NCI-H187 treated with DMSO at 0.1 percent for 48 hours (cell line): ENCODE data around the gene KRT79.
"Not testable (repeated sequence)": the region's sequence is repeated elsewhere in the genome, so short reads cannot be mapped to it uniquely, and the experiment has no call there.

ENCODE experiments used
- DNase-seq: peaks from one replicate; lab custom pipeline; 2025; lab: John Stamatoyannopoulos, UW

The KRT79 gene

DNA sequence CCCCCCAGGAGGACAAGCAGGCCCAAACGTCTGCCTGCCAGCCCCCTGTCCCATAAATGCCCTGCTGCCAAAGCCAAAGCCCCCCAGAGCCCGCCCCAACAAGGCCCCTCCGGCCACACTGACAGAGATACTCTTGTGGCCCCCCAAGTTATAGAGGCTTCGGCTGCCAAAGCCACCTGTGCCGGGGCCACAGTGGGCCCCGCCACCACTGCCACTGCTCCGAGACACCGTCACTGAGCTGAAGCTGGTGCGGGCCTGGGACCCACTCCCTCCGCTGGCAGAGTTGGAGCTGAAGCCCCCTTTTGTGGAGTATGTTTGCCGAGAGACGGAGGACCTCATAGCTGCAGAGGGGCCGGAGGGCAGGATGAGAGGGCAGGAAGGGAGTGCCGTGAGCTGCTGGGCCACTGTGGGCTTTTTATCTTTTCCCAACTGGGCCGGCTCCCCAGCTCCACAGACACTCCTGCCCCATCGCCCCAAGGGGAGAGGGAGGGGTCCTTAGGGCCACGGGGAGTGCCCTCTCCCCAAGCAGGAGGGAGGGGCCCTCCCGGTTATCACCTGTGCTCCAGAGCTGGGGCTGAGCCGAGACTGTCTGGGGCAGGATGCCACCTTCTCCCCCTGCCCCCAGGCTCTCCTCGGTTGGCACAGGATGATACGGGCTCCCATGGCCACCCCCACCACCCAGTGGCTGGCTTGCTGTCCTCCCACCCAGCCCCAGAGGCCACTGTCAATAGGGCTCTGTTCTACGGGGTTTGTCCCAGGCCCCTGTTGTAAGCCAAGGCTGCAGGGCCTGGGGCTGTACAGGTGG lies at the start of gene KRT79:
KRT79 (minus strand) TSS at position 390 of the 805 bp plus-strand sequence; CDS start at position 339, 51 bp downstream.
- DNase-seq, result no peak

DNA sequence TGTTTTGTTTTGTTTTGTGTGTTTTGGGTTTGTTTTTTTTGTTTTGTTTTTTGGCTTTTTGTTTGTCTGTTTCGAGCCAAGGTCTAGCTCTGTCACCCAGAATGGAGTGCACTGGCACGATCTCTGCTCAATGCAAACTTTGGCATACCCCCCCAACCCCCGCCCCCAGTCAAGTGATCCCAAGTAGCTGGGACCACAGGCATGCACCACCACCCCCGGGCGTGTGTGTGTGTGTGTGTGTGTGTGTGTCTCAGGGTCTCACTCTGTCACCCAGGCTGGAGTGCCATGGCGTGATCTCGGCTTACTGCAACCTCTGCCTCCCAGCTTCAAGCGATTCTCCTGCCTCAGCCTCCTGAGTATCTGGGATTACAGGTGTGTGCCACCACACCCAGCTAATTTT lies 46.4 kb upstream of the KRT79 start:
- not testable (repeated sequence) for DNase-seq

DNA sequence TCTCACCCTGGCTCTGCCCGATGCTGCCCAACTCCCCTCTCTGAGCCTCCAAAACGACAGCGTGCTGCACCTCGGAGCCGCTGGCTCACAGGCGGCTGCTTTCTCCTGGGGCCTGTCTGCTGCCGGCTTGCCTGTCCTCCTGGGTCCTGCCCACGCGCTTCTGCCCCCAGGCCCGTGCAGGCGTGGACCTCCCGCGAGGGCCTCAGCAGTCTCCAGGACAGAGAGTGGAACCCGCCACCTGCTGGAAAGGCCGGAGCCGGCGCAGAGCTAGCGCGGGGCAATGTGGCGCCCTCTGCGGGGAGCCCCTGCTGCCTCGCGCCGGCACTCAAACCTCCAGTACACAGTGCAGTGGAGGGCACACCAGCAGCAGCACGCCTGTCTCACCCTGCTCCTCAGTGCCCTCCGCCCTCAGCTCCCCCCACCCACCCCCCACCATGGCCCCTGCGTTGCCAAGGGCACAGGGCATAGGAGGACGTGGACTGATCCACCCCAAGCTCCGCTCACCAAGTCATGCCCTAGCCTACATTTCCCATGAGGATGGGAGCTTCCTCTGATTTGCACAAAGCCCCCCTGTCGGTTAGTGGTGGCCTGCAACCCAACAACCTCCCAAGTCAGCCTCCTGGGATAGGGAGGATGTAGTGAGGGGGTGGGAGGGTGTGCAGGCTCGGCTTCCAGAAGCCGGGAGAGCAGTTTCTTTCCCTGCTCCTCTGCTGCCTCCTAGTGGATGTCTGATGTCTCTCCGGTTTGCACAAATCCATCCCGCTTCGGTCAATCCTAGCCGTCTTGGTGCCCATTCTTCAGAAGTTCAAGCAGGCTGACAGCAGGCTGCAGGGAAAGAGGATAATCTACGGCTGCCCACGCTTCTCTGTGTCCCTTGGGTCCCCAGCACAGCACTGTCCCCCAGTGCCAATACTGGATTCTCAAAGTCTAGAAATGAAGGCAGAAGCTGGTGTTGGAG lies 45.6 kb upstream of the KRT79 start:
- DNase-seq, result peak; percentile 59

GRCh38 chr12:52878507-52879393 lies 44.6 kb upstream of the KRT79 start:
- no peak for DNase-seq

GRCh38 chr12:52877242-52877641 lies 43.1 kb upstream of the KRT79 start:
- no peak for DNase-seq

- no peak for DNase-seq
These were observed 42.3 kb upstream of the KRT79 start for GRCh38 chr12:52876372-52876771.

GRCh38 chr12:52874573-52875435 lies 40.7 kb upstream of the KRT79 start:
- no peak for DNase-seq

- no peak for DNase-seq
These were observed 39.9 kb upstream of the KRT79 start for GRCh38 chr12:52873832-52874572.

DNA sequence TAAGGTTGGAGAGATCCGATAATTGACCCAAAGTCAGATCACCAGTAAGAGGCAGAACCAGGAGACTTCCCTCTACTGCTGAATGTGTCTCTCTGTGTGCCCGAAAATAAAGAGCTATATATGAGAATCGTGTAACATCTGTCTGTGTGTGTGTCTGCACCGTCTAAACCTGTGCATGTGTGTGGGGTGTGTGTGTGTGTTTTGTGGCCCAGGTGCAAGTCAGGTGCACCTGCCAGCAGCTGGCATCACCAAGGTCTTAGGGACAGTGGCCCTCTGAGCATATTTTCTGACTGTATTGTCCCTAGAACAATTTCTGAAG lies 39.4 kb upstream of the KRT79 start:
- no peak for DNase-seq

DNA sequence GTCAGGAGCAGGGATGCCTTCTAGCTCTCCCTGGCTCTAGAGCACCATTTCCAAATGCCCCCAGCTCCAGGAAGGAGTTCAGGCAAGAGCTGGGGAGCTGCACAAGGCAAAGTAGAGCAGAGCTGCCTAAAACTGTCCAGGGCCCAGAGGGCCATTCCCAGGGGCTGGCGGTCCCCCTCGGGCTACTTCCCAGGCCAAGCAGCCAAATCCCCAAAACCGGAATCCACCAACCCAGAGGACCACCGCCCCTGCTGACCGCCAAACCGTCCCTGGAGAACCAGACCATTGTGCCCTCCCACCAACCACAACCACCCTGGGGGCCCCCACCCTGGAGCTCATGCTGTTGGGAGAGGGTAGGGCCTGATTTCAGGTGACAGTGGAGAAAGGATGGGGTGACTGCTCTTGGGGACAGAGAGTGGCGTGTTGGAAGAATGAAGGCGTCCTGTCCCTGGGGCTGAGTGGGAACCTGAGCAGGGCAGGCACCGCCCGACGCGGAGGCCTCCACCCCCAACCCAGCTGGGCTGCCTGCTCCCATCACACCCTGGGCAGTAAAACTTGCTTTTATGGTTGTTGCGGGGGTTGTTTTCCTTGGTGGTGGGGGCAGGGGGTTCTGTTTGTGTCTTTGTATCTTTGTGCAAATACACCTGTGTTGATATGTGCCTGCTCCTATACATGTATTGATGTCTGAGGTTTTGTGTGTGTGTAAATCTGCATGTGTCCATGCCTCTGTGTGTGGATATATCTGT lies 38.7 kb upstream of the KRT79 start:
- DNase-seq, result no peak

- no peak for DNase-seq
These were observed 37.4 kb upstream of the KRT79 start for GRCh38 chr12:52871291-52872039.

DNA sequence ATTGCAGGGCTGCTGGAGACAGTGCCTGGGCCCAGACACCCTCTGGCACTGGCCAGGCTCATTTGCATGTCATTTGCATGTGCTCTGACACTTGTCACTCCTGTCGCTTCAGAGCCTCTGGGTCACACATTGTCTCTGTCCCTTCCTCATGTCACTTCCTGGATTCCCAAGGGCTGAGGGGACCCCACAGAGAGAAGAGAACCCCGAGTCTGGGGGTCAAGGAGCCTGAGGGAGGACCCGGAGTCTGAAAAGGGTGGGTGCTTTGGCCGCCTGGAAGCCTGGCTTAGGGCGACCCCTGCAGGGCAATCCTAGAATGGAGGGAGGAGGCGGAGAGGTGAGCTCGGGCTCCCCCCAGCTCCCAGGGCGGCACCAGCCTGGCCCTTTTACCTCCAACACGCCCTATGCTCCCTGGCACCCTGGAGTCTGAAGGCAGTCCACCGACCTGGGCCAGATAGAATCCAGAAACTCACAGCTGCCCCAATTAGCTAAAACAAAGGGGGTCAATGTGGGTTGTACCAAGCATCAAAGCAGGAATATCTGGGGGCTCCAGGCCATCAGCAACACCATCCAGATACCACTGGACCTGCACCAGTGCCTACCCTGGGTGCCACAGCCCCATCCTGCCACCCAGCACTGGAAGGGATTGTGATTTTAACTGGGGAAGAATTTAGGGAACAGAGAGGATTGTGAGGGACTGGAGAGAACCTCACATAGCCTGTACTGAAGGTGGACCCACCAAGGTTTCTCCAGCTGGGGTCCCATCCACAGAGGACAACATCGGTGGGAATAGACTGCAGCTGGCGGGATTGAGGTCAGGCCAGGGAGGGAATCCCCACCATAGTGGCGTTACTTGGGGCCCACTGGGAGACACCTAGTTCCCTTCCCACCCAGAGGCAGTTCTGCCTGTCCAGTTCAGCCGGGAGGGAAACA lies 36.5 kb upstream of the KRT79 start:
- no peak for DNase-seq

DNA sequence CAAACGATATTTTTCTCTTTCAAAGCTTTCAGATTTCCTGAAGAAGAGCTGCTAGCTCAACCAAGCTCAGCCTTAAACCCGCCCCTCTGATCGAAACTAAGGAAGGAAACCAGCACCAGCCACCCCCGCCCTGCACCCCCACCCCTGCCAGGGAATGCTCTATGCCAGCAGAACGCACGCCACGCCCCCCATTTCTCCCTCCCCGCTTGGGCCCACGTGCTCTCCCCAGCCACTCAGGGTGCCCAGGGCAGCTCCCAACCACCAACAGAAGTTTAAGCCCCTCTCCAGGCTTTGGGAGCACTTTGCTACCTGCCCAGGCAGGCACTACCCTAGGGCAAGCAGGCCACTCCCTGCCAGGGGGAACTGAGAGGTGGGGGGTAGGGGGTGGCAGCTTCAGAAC lies 33.5 kb upstream of the KRT79 start:
- DNase-seq, result no peak

GRCh38 chr12:52867152-52867551 lies 33.0 kb upstream of the KRT79 start:
- DNase-seq, result no peak

DNA sequence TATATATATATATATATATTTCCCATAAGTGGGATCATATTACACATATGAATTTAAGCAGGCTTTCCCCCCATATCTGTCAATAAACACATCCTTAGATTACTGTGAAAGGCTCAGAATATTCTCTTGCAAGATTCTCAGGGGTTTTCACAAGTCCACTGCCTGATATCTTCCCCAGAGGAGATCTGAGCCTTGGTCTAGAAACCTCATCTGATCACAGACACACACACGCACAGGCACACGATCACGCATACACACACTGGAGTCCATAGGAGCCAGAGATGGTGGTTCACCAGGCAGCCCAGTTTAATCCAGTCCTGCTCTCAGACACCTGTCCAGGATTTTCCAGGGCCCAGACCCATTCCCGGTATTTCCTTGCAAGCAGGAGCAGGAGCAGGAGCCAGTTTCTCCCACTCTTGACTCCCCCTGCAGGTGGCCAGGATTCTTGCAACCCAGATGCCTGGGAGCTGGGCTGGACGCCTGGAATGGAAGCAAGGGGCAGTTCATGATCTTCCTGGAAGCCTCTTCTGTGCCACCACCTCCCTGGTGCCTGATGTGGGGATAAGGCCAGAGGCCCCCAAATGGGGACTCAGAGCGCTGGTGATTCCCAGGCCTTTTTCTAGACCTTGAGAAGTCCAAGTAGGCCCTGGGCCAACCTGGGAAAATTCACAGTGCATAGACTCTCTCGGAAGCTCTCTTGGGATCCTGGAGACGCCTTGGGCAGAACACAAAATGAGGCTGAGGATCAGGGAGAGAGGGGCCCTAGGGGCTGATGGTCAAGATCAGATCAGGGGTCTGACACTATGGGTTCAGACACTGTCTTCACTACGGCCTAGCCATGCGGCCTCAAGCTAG lies 31.2 kb upstream of the KRT79 start:
- DNase-seq, result peak; percentile 53

- DNase-seq, result no peak
These were observed 27.9 kb upstream of the KRT79 start for GRCh38 chr12:52862023-52862422.

- DNase-seq, result no peak
These were observed 27.4 kb upstream of the KRT79 start for GRCh38 chr12:52861511-52861910.
